ENCODE data around the gene TNPO3.
A peak's percentile ranks its signal among the peaks of the same experiment; 100 is the strongest.

GRCh38 chr7:128937647-128938543 lies 117.0 kb downstream of the TNPO3 start, which contains the start of gene IRF5:
- TF ChIP-seq POLR2A (IDR thresholded peaks at IDR 0.05) = peak in 1 of 2 donors; percentile 17
- TF ChIP-seq CTCF (IDR thresholded peaks at IDR 0.05) = no peak

Data from adrenal gland (tissue), 5 donors.